IPS DF 4.7 (cell line): ENCODE measurements around the gene KRTAP5-3.
"Not testable (repeated sequence)": the region's sequence is repeated elsewhere in the genome, so short reads cannot be mapped to it uniquely, and the experiment has no call there.

Source experiments
- DNase-seq: peaks from one replicate; pipeline ENCODE4 v3.0.0-alpha.2; 2013; ENCODE audit warnings: low spot score; ENCODE audit errors: extremely low read depth

KRTAP5-3 gene

GRCh38 chr11:1619449-1619848 lies 11.2 kb upstream of the KRTAP5-3 start:
- DNase-seq = no peak

GRCh38 chr11:1618231-1618630 lies 10.0 kb upstream of the KRTAP5-3 start:
- DNase-seq = no peak

- not testable (repeated sequence) for DNase-seq
Observed at GRCh38 chr11:1607901-1608300, 362 bp downstream of the KRTAP5-3 start.

GRCh38 chr11:1607156-1607845 lies 962 bp downstream of the KRTAP5-3 start:
- DNase-seq = not testable (repeated sequence)

- DNase-seq = not testable (repeated sequence)
Observed at GRCh38 chr11:1605923-1606322, 2.3 kb downstream of the KRTAP5-3 start.

- DNase-seq = no peak
Observed at GRCh38 chr11:1604711-1605110, 3.6 kb downstream of the KRTAP5-3 start.

- DNase-seq = no peak
Observed at GRCh38 chr11:1604181-1604580, 4.1 kb downstream of the KRTAP5-3 start.

GRCh38 chr11:1603629-1604028 lies 4.6 kb downstream of the KRTAP5-3 start:
- no peak for DNase-seq

- not testable (repeated sequence) for DNase-seq
Observed at GRCh38 chr11:1601663-1602062, 6.6 kb downstream of the KRTAP5-3 start.

- DNase-seq = no peak
Observed at GRCh38 chr11:1600626-1601025, 7.6 kb downstream of the KRTAP5-3 start.

- no peak for DNase-seq
Observed at GRCh38 chr11:1598816-1599215, 9.4 kb downstream of the KRTAP5-3 start.

GRCh38 chr11:1598406-1598805 lies 9.9 kb downstream of the KRTAP5-3 start:
- DNase-seq = not testable (repeated sequence)

- no peak for DNase-seq
Observed at GRCh38 chr11:1597994-1598380, 10.3 kb downstream of the KRTAP5-3 start, which contains the start of gene KRTAP5-2. TSS of gene KRTAP5-2 (minus strand) at chr11:1598294. CDS start at chr11:1598250, 44 bp downstream.

DNA sequence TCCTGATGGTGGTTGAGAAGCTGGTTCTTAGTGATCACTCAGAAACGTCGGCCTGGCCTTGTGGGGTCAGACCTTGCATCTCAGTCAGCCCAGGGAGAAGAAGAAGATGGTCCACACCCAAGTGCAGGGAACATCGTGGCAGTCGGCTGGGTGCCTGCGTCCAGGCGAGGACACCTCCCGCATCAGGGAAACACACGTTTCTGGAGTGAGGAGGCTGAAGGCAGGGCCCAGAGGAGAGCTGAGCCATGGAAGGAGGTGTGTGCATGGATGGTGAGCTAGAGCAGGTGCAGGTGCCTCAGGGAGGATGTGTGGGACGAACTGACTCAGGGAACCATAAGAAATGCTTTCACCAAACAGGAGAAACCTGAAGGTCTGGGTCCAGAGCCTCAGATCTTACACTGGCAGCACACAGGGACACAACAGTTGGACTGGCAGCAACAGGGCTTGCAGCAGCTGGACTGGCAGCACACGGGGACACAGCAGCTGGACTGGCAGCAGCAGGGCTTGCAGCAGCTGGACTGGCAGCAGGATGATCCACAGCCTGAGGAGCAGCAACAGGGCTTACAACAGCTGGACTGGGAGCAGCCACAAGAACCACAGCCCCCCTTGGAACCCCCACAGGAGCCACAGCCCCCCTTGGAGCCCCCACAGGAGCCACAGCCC lies 10.8 kb downstream of the KRTAP5-3 start:
- no peak for DNase-seq

DNA sequence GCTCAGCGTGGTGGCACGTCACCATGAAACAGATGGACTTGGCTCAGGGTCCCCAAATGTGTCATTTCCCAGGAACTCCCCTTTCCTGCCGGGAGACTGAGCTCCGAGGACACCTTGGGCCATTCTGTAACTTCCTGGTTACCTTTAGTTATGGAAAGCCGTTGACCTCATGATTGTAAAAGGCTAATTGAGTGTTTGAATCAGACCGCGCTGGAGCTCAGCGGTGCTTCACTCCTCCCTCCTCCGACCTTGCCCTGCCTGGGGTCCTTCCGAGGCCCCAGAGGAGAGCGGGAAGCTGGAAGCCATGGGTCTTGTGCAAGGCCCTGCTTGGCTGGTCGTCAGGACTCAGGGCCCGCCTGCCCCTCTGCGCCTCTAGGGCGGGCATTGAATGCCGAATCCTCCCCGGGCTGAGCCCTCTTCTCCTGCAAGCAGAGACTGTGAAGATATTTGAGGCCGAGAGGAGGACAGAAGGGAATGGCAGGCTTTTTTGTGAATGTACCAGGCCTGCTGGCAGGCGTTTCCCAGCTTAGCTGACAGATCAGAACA lies 11.6 kb downstream of the KRTAP5-3 start:
- DNase-seq = not testable (repeated sequence)

GRCh38 chr11:1595994-1596575 lies 12.2 kb downstream of the KRTAP5-3 start:
- not testable (repeated sequence) for DNase-seq

GRCh38 chr11:1592628-1593027 lies 15.6 kb downstream of the KRTAP5-3 start:
- DNase-seq = no peak

GRCh38 chr11:1589996-1590395 lies 18.3 kb downstream of the KRTAP5-3 start:
- DNase-seq = no peak

GRCh38 chr11:1589191-1589963 lies 18.9 kb downstream of the KRTAP5-3 start:
- DNase-seq = not testable (repeated sequence)

DNA sequence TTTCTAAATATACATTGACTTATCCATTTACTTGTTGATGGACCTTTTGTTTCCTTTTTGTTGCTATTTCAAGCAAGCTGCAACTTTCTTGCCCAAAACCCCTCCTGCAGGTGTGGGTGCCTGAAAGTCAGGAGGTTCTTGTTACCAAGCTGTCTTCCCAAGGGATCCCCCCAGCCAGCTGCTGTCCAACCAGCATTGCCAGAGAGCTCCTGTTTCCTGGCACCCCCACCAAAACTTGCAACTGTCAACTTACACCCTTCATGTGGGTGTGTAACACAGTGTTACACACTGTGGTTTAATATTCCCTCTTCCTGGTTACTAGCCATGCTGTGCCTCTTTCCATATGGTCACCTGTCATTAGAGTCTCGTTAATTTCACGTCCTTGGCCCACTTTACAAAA lies 21.6 kb downstream of the KRTAP5-3 start:
- DNase-seq = no peak

- not testable (repeated sequence) for DNase-seq
Observed at GRCh38 chr11:1584661-1585370, 23.4 kb downstream of the KRTAP5-3 start, which contains the start of gene KRTAP5-1. TSS of gene KRTAP5-1 (minus strand) at chr11:1585283. CDS start at chr11:1585249, 34 bp downstream.
